Measurements from ENCODE around the gene SLC27A3. TPM values are rescaled to one million over a fixed set of nuclear protein-coding genes. Genes with fewer than 3 reads are reported as not detected.

The SLC27A3 gene
- total RNA-seq, 1 experiment from 2014 or later = 14.4 TPM

- H3K27me3 ChIP-seq (ENCODE audit: insufficient read depth, low read depth) = no peaks in the 10 kb centered on the region
- no peak overlapping the region for H2AFZ ChIP-seq
- H3K4me1 ChIP-seq (replicated peaks; ENCODE audit: insufficient read depth) = peaks cover 17% of the 10 kb centered on the region
- intact Hi-C loops (cut with micrococcal nuclease; ENCODE audit: unreplicated experiment) = loop anchor here (5.0 kb wide), 1 partner anchor 209 kb away; the partner anchor contains the start of gene RAB13
- no TSS peak for BruUV-seq (replicated peaks)
- H3K9me3 ChIP-seq (ENCODE audit: insufficient read depth, low read depth) = no peaks in the 10 kb centered on the region
- no peak for DNase-seq
- POLR2A ChIA-PET (ENCODE audit: unreplicated experiment) = interaction anchor here (0.6 kb wide), 1 partner anchor 169 kb away, joined by 4 read pairs; the partner anchor contains the start of gene DENND4B
- H3F3A ChIP-seq (ENCODE audit: insufficient read depth, low read depth) = peaks cover 21% of the 10 kb centered on the region; the same call in 1 of the 2 replicates
- no peak overlapping the region for H3K4me2 ChIP-seq
- CTCF ChIA-PET = no interaction called here
- no peaks in the 10 kb centered on the region for H3K9me2 ChIP-seq (ENCODE audit: insufficient read depth)
- no peaks in the 10 kb centered on the region for H3K79me2 ChIP-seq (ENCODE audit: low read depth)
- no peaks in the 10 kb centered on the region for H3K36me3 ChIP-seq (ENCODE audit: low read depth)
- TF ChIP-seq EZH2 (IDR thresholded peaks at IDR 0.05; ENCODE audit: low read depth) = no peak
- no peak for TF ChIP-seq CTCF (conservative IDR thresholded peaks at IDR 0.05)
- 0 out of 2 replicates have a peak, but pooled peaks cover 4% of the 10 kb centered on the region for H4K20me1 ChIP-seq (ENCODE audit: insufficient read depth)
- H3K27ac ChIP-seq = no peak overlapping the region
- H3K4me3 ChIP-seq = no peak overlapping the region
Observed at GRCh38 chr1:153778051-153778823, 3.0 kb downstream of the SLC27A3 start.

- Histone ChIP-seq H3K36me3 (ENCODE audit: low read depth) (no peaks in the 10 kb centered on the region), H2AFZ (no peak overlapping the region), H3F3A (ENCODE audit: insufficient read depth, low read depth) (peaks cover 24% of the 10 kb centered on the region; the same call in 1 of the 2 replicates), H3K27me3 (ENCODE audit: insufficient read depth, low read depth) (no peaks in the 10 kb centered on the region), H3K9me2 (ENCODE audit: insufficient read depth) (no peaks in the 10 kb centered on the region), H3K79me2 (ENCODE audit: low read depth) (no peaks in the 10 kb centered on the region), H3K4me2 (no peak overlapping the region), H3K4me3 (no peak overlapping the region), H3K27ac (no peak overlapping the region), H3K9me3 (ENCODE audit: insufficient read depth, low read depth) (no peaks in the 10 kb centered on the region), H4K20me1 (ENCODE audit: insufficient read depth) (0 out of 2 replicates have a peak, but pooled peaks cover 4% of the 10 kb centered on the region), H3K4me1 (replicated peaks; ENCODE audit: insufficient read depth) (peaks cover 17% of the 10 kb centered on the region)
- TF ChIP-seq CTCF (conservative IDR thresholded peaks at IDR 0.05) = no peak
- no peak for TF ChIP-seq EZH2 (IDR thresholded peaks at IDR 0.05; ENCODE audit: low read depth)
- no peak for DNase-seq
- CTCF ChIA-PET = no interaction called here
- POLR2A ChIA-PET (ENCODE audit: unreplicated experiment) = interaction anchor here (0.6 kb wide), 1 partner anchor 168 kb away, joined by 4 read pairs; the partner anchor contains the start of gene DENND4B
- no TSS peak for BruUV-seq (replicated peaks)
- intact Hi-C loops (cut with micrococcal nuclease; ENCODE audit: unreplicated experiment) = loop anchor here (5.0 kb wide), 1 partner anchor 208 kb away; the partner anchor contains the start of gene RAB13
Observed at GRCh38 chr1:153778824-153779519, 3.8 kb downstream of the SLC27A3 start.

- no peaks in the 10 kb centered on the region for H3K79me2 ChIP-seq (ENCODE audit: low read depth)
- ChIA-PET CTCF (no interaction called here), POLR2A (ENCODE audit: unreplicated experiment) (no interaction called here)
- TF ChIP-seq EZH2 (IDR thresholded peaks at IDR 0.05; ENCODE audit: low read depth) (no peak), CTCF (conservative IDR thresholded peaks at IDR 0.05) (no peak)
- BruUV-seq (replicated peaks) = no TSS peak
- no peaks in the 10 kb centered on the region for H3K36me3 ChIP-seq (ENCODE audit: low read depth)
- H2AFZ ChIP-seq = no peak overlapping the region
- no peaks in the 10 kb centered on the region for H3K27me3 ChIP-seq (ENCODE audit: insufficient read depth, low read depth)
- no peaks in the 10 kb centered on the region for H3K9me3 ChIP-seq (ENCODE audit: insufficient read depth, low read depth)
- DNase-seq = no peak
- H3K4me3 ChIP-seq = no peak overlapping the region
- no peaks in the 10 kb centered on the region for H4K20me1 ChIP-seq (ENCODE audit: insufficient read depth)
- peaks cover 16% of the 10 kb centered on the region; the same call in 1 of the 2 replicates for H3F3A ChIP-seq (ENCODE audit: insufficient read depth, low read depth)
- H3K27ac ChIP-seq = no peak overlapping the region
- intact Hi-C loops (cut with micrococcal nuclease; ENCODE audit: unreplicated experiment) = loop anchor here (5.0 to 10.0 kb wide), 2 partner anchors 207 to 265 kb away; partner anchors contain the start of gene RAB13
- no peak overlapping the region for H3K4me2 ChIP-seq
- H3K4me1 ChIP-seq (replicated peaks; ENCODE audit: insufficient read depth) = peaks cover 12% of the 10 kb centered on the region
- no peaks in the 10 kb centered on the region for H3K9me2 ChIP-seq (ENCODE audit: insufficient read depth)
Observed at GRCh38 chr1:153779781-153780541, 4.8 kb downstream of the SLC27A3 start.
